ENCODE data around the gene TBX2.
"Not testable (repeated sequence)": the region's sequence is repeated elsewhere in the genome, so short reads cannot be mapped to it uniquely, and the experiment has no call there.

Gene TBX2

DNA sequence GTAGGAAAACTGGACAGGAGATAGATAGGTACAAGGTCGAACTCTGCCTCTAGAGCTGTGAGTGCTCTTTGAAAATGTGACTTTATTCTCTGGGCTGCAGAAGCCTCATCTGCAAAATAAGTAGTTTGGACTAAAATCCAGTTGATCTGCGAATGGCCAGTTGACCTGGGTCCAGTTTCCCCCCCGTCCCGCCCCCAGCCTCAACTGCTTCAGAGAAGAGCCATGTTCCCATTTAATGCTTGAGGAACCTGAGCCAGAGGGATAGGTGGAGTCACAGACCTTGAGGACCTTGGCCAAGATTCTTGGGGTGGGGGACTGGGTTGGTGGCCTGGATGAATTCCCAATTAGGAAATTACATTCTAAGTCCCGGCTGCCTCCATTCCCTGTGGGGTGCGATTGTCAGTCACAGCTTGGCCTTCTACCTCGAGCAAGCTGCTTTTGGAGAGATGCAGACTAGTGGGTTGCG lies 14.1 kb downstream of the TBX2 start:
- DNase-seq (ENCODE audit: low spot score): no peak

DNA sequence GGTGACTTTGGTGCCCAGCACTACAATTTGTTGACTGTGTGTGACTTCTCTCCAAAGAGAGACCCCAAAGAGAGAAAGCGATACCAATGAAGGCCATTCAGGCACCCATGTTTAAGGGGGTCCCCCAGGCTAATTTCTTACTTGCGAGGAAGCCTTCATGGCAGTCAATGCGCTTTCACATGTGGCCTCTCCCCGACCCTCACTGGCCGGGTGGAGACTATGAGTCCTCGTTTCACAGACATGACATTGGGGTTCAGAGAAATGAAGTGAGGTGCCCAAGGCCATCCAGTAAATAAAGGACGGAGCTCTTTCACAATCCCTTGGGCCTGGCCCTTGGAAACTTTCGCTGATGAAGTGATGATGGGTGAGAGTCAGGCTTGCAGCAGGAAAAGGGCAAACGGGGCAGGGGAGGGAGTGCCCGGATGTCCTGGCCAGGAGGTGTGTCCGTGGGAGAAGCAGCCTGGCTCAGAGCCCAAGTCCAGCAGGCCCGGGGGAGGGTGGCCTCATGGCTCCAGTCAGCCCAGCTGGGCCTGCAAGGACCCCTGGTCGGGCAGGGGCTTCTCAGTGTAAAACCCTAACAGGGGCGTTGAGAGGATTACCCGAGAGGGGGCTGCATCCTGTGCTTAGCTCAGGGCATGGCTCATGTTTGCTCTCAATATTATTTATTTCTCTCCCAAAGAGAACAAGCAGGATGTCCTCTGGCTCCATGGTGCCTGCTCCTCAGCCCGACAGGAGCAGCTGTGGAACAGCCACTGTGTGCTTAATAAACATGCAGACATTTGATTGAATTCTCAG lies 14.7 kb downstream of the TBX2 start:
- DNase-seq (ENCODE audit: low spot score): no peak

DNA sequence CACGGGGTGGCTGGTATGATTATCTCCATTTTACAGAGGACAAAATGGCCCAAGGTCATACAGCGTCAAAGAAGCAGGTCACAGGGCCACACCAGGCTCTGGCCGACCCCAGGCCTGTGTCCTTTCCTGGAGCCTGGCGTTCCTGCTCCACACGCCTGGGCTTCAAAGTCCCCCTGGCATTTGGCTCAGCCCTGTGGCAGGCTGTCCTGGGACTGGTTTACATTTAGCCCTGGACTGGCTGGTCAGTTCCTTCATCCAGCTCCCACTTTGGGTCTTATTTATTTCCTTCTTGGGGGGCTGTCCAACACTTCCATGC lies 15.3 kb downstream of the TBX2 start:
- DNase-seq (ENCODE audit: low spot score): no peak

DNA sequence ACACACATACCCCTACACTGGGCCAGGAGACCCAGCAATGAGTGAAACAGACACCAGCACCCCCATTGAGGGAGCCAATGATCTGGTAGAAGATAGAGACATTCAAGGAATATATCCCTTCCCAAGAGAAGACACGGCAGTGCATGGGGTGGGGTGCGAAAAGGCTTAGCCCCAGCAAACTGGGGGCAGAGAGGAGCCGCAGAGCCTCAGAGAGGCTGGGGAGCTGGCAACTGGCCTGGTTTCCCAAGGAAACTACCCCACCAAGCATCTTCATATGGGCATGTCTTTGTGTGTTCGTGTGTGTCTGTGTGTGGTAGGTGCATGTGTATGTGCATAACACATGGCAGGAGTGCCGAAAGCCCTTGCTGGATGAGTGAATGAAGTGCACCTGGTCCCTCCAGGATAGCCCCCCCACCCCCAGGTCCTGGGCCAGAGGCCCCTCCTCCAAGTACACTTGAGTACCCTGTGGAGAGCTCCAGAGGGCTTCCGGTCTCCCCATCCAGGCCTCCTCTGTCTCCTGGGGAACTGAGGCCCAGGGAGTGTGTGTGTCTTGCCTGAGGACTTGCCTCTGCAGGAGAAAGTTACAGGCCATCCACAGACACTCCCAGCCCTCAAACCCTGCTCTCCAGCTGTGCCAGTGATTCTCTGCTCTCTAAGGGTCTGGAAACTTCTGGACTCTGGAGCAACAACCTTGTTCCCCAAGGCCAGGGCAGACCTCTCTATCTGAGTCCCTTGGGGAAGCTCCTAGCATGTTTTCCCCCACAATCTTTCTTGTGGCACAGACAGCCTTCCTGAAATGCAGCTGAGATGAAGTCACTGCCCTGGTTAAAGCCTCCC lies 15.9 kb downstream of the TBX2 start:
- DNase-seq (ENCODE audit: low spot score): no peak

DNA sequence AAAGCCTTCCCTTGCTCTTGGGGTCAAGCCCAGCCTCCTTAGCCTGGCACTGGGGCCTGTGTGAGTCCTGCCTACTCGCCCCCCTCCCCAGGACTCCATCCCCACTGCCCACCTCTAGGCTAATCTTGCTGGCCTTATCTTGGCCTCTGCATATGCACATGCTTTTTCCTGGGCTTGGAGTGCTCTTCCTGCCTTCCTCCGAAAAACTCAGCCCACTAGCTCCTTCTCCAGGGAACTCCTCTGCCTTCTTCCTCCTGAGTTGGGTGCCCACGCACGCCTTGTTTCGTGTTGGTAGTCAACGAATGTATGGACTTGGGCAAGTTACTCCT lies 16.5 kb downstream of the TBX2 start:
- no peak for DNase-seq (ENCODE audit: low spot score)

DNA sequence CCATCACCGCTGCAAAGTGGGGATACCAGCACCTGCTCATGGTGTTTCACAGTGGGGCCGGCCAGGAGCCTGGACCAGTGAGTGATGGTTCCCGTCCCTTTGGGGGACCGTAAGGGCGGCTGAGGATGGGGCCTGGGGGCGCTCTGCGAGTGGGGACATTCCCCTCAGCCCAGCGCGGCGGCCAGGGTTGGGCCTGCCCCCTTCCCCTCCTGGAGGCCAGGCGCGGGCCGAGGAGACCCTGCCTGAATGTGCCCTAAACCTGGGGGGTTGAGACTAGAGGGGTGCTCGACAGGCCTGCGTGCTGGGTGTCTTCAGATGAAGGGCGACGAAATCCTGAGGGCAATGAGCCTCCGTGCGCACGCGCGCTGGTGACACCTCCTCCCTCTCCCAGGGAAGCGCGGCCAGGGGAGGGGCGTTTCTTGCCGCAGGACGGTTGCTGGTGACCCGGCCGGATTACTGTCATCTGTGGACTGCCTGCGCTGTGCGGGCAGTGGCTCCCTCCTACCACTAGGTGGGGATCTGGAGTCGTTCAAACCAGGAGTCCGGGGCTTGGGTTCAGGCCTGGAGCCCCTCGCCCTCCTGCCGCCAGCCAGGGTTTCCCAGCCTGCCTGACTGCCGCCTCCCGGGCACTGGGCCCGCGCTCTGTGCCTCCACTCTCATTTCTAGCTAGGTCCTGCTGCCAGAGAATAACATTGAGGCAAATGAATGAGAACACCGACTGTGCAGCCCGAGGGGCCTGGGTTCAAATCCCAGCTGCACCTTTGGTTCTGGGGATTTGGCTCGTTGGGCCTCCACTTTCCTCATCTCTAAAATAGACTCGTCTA lies 17.1 kb downstream of the TBX2 start:
- DNase-seq (ENCODE audit: low spot score): peak; percentile 86

DNA sequence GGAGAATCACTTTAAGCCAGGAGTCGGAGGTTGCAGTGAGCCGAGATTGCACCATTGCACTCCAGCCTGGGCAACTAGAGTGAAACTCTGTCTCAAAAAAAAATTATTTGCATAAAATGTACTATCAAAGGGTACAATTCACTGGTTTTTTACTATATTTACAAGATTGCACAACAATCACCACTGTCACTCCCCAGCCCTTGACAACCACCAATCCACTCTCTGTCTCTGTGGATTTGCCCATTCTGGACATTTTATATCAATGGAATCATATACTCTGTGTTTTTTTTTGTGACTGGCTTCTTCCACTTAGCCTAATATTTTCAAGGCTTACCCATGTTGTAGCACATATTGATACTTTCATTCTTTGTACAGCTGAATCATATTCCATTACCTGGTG lies 18.8 kb downstream of the TBX2 start:
- DNase-seq (ENCODE audit: low spot score): no peak

DNA sequence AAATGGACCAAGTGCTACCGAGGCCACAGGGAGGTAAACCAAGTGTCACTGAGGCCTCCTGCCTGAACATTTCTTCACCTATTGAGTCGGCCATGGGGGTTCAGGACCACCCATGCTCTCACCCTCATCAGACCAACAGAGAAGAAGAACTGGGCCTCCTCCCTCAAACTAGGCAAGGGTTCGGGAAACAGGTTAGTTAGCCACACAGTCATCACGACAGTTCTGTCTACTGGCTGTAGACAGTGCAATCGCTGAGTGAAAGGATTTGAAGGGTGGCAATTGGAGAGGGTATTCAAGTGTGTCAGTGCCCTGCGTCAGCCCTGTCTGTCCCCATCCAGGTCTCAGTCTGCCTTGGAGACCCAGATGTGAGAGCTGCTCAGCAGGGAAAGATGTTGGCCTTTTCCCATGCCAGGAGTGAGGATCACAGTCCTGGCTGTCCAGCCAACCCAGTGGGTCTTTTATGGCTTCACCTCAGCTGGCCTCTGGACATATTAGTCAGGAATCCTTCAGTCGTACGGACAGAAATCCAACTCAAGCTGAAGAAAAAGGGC lies 19.9 kb downstream of the TBX2 start:
- DNase-seq (ENCODE audit: low spot score): no peak

DNA sequence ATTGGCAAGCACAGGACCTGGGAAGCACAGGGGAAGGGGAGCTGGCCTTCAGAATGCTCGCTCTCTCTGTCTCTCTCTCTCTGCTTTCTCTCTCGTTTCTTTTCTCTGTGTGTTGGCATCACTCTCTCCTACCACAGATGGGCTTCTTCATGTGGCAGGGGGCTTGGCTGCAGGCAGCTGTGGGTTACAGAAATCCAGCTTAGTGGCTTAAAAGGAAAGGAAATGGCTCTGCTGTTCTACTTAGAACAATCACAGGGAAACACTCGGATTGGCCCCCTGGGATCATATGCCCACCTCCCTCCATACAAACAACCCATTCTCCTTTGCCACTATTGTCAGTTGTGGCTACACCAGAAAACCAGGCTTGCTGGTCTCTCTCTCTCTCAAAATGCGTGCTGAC lies 20.4 kb downstream of the TBX2 start:
- DNase-seq (ENCODE audit: low spot score): no peak

DNA sequence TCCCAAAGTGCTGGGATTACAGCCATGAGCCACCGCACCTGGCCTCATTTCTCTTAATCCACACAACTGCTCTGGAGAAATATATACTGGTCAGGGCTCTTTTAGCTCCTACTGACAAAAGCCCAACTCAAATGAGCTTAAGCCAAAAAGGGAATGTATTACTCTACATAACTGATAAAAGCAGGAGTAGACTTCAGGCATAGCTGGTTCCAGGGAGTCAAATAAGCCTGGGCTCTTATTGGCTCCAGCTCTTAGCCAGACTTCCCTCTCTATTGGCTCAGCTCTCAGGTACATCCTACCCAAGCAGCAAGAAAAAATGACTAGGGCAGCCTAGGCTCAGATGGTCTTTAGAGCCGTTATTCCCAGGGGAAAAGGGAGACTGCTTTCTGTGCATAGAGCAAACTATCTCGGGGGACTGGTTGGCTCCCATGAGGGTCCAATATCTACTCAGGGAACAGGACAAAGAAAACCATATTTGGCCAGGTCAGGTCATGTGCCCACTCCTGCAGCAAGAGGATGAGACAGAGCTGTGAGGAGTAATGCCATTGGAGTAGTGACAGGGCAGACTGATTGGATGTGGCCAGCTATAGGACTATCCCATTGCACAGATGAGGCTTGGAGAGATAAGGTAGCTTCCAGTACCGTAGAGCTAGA lies 21.2 kb downstream of the TBX2 start:
- DNase-seq (ENCODE audit: low spot score): no peak

DNA sequence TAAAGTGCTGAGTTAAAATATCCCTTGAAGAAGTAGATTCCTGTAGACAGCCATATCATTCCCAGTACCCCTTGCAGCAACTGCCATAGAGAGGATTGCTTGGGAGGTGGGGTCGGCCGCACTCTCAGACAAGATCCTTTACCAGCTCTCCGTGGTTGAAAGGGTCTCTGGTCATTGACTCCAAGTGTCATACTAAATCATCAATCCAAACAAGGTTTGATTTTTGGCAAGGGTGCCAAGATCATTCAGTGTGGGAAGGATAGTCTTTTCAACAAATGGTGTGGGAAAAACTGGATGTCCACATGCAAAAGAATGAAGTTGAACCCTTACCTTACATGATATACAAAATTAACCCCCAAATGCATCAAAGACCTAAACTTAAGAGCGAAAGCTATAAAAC lies 21.8 kb downstream of the TBX2 start:
- no peak for DNase-seq (ENCODE audit: low spot score)

DNA sequence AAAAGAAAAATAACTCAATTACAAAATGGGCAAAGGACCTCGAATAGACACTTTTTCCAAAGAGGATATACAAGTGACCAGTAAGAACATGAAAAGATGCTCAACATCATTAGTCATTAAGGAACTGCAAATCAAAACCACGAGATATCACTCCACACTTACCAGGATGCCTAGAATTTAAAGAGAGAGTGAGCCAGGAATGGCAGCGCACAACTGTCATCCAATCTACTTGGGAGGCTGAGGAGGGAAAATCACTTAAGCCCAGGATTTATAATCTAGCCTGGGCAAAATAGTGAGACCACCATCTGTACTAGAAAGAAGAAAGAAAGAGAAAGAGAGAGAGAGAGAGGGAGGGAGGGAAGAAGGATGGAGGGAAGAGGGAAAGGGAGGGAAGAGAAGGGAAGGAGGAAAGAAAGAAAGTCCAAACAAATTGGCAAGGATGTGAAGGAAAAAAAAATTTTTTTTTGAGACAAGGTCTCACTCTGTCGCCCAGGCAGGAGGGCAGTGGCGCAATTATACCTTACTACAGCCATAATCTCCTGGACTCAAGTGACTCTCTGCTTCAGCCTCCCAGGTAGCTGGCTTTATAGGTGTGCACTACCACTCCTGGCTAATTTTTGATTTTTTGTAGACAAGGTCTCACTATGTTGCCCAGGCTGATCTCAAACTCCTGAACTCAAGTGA lies 22.6 kb downstream of the TBX2 start:
- no peak for DNase-seq (ENCODE audit: low spot score)

DNA sequence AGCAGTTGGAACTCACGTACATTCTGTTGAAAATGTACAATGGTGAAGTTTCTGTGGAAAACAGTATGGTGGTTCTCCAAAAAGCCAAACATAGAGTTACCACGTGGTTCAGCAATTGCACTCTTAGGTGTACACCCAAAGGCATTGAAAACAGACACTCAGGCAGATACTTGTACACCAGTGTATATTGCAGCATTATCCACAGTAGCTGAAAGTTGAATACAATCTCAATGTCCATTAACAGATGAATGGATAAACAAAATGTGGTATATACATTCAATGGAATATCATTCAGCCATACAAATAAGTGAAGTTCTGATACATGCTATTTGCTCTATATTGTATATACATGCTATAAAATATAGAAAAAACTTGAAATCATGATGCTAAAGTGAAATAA lies 23.2 kb downstream of the TBX2 start:
- no peak for DNase-seq (ENCODE audit: low spot score)

DNA sequence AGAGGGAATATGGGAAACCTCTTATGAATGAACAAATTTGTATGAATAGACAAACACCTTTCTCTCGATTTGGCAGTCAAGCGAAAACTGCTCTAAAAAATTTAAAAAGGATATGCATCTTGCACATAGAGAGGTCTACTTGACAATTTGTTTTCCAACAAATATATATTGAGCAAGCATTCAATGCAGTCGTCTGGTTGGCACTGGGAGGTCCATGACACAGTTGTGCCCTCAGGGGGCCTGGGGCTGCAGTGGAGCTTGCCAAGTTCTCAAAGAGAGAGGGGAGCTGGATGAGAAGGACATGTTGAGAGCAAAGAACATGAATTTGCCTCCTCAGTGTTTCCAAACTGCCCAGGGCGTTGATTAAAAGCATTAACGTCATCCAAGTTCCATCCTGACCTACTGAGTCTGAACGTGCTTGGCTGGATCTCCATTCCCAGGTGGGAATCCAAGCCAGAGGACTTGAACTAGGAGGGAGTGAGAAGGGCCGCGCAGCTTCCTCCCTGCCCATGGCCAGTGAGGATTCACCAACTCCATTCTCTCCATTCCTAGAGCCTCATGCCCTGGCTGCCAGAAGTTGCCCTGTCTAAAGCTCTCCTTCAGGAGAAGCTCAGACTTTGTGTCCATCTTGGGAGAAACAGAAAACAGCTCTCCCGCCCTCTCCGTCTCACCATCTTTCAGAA lies 24.5 kb downstream of the TBX2 start:
- no peak for DNase-seq (ENCODE audit: low spot score)

DNA sequence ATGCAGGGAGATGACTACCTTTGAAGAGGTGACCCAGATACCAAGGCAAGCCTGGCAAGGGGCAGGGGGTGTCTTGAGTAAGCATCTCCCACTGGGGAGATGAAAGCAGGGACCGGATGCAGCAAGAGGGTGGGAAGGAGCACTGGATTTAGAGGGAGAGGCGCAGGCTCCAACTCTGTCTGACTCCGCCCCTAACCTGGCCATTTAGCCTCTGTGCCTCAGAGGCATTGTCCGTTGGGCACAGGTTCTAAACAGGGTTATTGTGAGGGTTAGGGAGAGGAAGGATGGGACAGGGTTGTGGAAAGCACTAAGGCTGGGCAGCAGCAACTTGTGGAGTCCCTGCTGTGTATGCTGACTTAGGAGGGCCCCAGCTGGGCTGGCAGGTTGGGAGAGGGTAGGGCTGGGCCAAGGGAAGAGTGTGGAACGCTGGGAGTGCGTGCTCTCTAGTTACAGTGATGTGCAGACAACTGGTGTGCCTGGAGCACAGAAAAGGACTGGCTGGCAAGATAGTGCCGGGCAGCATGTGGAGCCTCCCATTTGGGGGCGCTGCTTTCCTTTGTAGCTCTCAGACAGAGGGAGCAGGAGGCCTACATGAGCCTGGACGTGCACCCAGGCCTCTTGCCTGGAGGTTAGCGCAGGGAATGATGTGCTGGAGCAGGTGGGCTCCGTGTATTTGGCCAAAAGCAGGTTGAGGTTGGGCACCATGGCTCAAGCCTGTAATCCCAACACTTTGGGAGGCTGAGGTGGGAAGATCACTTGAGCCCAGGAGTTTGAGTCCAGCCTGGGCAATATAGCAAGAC lies 26.2 kb downstream of the TBX2 start:
- DNase-seq (ENCODE audit: low spot score): no peak

DNA sequence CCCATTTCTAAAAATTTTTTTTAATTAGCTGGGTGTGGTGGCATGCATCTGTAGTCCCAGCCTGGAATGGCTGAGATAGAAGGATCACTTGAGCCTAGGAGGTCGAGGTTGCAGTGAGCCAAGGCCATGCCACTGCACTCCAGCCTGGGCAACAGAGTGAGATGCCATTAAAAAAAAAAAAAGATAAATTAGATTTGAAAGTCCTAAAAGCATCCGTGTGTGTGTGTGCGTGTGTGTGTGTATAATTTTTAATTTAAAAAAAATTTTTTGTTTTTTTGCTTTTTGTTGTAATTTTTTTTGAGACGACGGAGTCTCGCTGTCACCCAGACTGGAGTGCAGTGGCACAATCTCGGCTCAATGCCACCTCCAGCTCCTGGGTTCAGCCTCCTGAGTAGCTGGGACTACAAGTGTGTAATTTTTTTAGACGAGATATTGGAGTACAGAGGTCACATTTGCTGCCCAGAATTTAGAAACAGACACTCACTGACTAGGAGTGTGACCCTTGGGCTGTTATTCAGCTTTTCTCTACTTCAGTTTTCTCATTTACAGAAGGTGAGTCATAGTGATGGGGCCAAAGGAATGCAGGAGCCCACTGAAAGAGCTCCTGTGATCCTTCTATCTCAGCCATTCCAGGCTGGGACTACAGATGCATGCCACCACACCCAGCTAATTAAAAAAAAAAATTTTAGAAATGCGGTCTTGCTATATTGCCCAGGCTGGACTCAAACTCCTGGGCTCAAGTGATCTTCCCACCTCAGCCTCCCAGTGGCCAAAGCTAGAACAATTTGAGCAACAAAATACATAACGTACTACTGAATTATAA lies 27.1 kb downstream of the TBX2 start:
- no peak for DNase-seq (ENCODE audit: low spot score)

DNA sequence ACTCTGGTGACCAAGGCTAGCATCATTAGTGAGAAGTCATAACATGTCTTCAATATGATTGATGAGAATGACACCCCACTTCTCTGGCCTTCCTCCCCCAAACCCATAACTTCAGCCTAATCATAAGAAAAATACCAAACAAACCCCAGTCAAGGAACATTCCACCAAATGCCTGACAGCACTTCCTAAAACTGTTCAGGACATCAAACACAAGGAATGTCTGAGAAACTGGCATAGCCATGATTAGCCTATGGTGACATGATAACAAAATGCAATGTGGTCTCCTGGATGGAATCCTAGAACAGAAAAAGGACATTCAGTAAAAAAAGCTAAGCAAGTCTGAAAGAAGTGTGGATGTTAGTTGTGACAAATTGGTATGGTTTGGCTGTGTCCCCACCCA lies 27.9 kb downstream of the TBX2 start:
- DNase-seq (ENCODE audit: low spot score): no peak

DNA sequence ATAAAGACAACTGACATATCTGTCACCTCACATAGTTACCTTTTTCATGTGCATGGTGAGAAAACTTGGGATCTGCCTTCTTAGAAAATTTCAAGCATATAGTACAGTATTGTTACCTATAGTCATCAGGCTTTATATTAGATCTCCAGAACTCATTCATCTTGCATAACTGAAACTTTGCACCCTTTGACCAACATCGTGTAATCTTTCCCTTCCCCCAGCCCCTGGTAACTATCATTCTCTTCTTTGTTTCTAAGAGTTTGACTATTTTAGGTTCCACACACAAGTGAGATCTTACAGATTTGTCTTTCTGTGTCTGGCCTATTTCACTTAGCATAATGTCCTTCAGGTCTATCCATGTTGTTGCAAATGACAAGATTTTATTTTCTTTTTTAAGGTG lies 29.6 kb downstream of the TBX2 start:
- no peak for DNase-seq (ENCODE audit: low spot score)

DNA sequence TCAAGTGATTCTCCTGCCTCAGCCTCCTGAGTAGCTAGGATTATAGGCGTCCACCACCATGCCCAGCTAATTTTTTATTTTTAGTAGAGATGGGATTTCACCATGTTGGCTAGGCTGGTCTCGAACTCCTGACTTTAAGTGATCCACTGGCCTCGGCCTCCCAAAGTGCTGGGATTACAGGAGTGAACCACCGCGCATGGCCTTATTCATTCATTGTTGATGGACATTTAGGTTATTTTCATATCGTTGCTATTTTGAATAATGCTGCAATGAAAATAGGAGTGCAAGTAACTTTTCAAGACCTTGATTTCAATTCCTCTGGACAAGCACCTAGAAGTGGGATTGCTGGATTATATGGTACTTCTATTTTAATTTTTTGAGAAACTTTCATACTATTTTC lies 30.2 kb downstream of the TBX2 start:
- not testable (repeated sequence) for DNase-seq (ENCODE audit: low spot score)
